ENCODE measurements around the gene STARD7. TPM values are rescaled to one million over a fixed set of nuclear protein-coding genes. Genes with fewer than 3 reads are reported as not detected.
"Not testable (repeated sequence)": the region's sequence is repeated elsewhere in the genome, so short reads cannot be mapped to it uniquely, and the experiment has no call there.

The STARD7 gene
- total RNA-seq, 2 donors from 2014 or later: 102 to 179 TPM

DNA sequence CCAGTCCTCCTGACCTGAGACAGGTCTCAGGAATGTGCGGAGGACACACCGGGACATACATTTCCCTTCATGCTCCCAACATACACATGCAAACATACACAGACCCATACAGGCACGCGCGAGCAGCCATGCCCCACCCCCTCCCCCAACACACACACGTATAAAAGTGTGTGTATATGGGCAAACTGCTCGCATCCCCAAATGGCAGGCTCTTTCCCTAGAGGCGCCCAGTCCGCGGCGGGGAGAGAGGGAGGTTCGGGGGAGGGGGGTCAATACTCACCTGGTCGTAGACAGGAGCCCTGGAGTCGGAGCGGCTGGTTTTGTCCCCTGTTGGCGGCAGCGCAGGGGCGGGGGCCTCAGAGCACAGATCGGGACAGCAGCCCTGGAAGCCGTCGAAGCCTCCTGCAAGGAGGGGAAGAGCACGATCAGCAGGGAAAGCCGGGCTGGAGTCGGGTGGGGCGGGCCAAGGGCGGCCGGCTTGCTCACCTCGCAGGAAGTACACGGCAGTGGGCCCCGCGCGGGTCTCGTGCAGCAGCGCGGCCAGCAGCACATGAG lies 64.1 kb downstream of the STARD7 start:
- H3K4me3 ChIP-seq: peak overlapping the region; percentile 47
- DNase-seq: no peak

DNA sequence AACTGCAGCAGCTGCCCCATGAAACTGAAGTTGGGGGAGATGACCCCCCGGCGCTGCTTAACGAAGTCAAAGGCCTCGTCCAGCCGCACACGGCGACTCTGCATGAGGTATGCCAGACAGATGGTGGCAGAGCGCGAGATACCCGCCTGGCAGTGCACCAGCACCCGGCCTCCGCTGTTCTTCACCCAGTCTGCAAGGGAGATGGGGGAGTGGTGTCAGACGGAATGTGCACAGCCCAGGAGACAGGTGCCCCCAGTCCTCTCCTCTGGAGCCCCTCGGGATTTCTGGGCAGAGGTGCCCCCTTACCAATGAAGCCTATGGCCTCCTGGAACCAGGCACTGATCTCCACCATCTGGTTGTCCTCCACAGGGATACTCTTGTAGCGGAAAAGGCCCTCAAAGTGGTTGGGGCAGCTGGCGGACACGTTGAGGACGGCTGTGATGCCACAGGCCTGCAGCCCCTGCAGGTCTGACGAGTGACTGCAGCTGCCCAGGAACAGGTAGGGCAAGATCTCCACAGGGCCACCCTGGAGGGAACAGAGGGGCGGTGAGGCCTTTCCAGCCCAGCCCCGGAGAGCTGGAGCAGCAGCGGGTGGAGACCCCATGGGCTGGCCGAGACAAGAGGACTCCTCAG lies 64.7 kb downstream of the STARD7 start:
- H3K4me1 ChIP-seq: no peaks in the 10 kb centered on the region
- no peaks in the 10 kb centered on the region for H3K36me3 ChIP-seq
- H3K9ac ChIP-seq (ENCODE audit: low read depth in 2 of 2, low read length in 2 of 2): peak overlapping the region; percentile 40 to 55
- TF ChIP-seq, protein P1, sequence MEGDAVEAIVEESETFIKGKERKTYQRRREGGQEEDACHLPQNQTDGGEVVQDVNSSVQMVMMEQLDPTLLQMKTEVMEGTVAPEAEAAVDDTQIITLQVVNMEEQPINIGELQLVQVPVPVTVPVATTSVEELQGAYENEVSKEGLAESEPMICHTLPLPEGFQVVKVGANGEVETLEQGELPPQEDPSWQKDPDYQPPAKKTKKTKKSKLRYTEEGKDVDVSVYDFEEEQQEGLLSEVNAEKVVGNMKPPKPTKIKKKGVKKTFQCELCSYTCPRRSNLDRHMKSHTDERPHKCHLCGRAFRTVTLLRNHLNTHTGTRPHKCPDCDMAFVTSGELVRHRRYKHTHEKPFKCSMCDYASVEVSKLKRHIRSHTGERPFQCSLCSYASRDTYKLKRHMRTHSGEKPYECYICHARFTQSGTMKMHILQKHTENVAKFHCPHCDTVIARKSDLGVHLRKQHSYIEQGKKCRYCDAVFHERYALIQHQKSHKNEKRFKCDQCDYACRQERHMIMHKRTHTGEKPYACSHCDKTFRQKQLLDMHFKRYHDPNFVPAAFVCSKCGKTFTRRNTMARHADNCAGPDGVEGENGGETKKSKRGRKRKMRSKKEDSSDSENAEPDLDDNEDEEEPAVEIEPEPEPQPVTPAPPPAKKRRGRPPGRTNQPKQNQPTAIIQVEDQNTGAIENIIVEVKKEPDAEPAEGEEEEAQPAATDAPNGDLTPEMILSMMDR (IDR thresholded peaks at IDR 0.05): no peak
- peak overlapping the region; percentile 47 for H3K4me3 ChIP-seq
- no peaks in the 10 kb centered on the region for H3K9me3 ChIP-seq
- no peak for DNase-seq
- intact Hi-C loops (cut with DNase I): no loop called here
- no peak overlapping the region for H3K27ac ChIP-seq
- H3K27me3 ChIP-seq: no peaks in the 10 kb centered on the region

More for the DNA sequence above, 64.1 kb downstream of the STARD7 start:
- Histone ChIP-seq H3K9ac (ENCODE audit: low read depth in 2 of 2, low read length in 2 of 2) (peak overlapping the region; percentile 55 to 81), H3K27ac (no peak overlapping the region), H3K27me3 (no peaks in the 10 kb centered on the region), H3K4me1 (no peaks in the 10 kb centered on the region), H3K9me3 (no peaks in the 10 kb centered on the region), H3K36me3 (no peaks in the 10 kb centered on the region)
- TF ChIP-seq, protein P1 (IDR thresholded peaks at IDR 0.05): no peak
- intact Hi-C loops (cut with DNase I): loop anchor here (5.0 kb wide), 1 partner anchor 118 kb away; no protein-coding TSS in a partner anchor

GRCh38 chr2:96143231-96143847 lies 65.3 kb downstream of the STARD7 start:
- Histone ChIP-seq H3K36me3 (no peaks in the 10 kb centered on the region), H3K4me1 (no peaks in the 10 kb centered on the region), H3K4me3 (peak overlapping the region; percentile 47), H3K27ac (no peak overlapping the region), H3K27me3 (no peaks in the 10 kb centered on the region), H3K9ac (ENCODE audit: low read depth in 2 of 2, low read length in 2 of 2) (peak overlapping the region in 1 of 2 donors; percentile 40), H3K9me3 (no peaks in the 10 kb centered on the region)
- TF ChIP-seq, protein P1 (IDR thresholded peaks at IDR 0.05): no peak
- intact Hi-C loops (cut with DNase I): no loop called here
- no peak for DNase-seq

DNA sequence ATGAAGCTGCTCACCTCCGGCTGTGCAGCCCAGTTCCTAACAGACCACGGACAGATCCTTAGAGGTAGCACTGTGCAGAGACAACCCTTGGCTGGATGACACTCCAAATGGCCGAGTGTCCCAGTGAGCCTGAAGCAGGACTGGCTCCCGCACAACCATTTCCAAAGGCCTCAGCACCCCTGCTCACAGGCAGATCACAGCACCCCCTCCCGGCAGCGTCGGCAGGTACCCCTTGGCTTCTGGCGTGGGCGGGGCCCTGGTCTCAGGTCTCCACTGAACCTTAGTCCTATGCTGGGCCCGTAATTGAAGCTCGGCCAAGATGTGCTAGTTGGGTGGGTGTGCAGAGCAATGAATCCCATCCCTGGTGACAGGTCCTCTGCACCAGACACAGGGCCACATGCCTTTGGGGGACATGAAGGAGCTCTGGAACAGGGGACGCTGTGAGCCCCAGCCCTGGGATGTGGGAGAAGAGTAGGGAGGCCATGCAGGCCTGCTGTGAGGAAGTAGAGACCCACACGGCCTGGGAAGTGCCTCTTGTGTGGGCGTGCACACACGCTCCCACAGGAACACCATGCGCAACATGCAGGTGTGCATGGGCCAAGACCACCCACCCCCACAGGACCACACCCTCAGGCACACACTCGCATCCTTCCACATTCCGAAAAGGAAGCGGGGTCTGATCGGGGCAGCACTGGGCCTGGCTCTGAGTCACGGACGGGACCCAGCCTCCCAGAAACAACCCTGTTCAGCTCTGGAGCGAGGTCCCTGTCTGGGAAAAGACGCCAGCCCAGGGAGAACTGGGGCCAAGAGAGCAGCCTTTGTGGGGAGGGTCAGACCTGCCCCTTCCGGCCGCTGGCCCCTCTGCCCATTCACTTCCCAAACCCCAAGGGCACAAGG lies 66.2 kb downstream of the STARD7 start:
- no peaks in the 10 kb centered on the region for H3K36me3 ChIP-seq
- no peak for DNase-seq
- no peaks in the 10 kb centered on the region for H3K4me1 ChIP-seq
- no peaks in the 10 kb centered on the region for H3K9me3 ChIP-seq
- intact Hi-C loops (cut with DNase I): no loop called here
- TF ChIP-seq, protein P1 (IDR thresholded peaks at IDR 0.05): no peak
- H3K27me3 ChIP-seq: no peaks in the 10 kb centered on the region
- no peak overlapping the region for H3K27ac ChIP-seq
- no peak overlapping the region for H3K4me3 ChIP-seq
- H3K9ac ChIP-seq (ENCODE audit: low read depth in 2 of 2, low read length in 2 of 2): no peak overlapping the region

DNA sequence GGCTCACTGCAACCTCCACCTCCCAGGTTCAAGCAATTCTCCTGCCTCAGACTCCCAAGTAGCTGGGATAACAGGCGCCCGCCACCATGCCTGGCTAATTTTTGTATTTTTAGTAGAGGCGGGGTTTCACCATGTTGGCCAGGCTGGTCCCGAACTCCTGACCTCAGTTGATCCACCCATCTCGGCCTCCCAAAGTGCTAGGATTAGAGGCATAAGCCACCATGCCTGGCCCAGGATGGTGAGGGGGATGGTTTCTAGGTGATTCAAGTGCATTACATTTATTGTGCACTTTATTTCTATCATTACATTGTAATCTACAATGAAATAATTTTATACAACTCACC lies 67.0 kb downstream of the STARD7 start:
- H3K27ac ChIP-seq; H3K9ac ChIP-seq (ENCODE audit: low read depth in 2 of 2, low read length in 2 of 2); H3K4me3 ChIP-seq; H3K9me3 ChIP-seq; DNase-seq; intact Hi-C loops (cut with DNase I); H3K27me3 ChIP-seq; H3K36me3 ChIP-seq; H3K4me1 ChIP-seq: not testable (repeated sequence)

Measured in colonic mucosa (tissue), 4 donors.